ENCODE results near the gene COBL.
A peak's percentile ranks its signal among the peaks of the same experiment; 100 is the strongest.

COBL gene

GRCh38 chr7:51175992-51176388, 140.6 kb downstream of the COBL start:
- no peak for FAIRE-seq

DNA sequence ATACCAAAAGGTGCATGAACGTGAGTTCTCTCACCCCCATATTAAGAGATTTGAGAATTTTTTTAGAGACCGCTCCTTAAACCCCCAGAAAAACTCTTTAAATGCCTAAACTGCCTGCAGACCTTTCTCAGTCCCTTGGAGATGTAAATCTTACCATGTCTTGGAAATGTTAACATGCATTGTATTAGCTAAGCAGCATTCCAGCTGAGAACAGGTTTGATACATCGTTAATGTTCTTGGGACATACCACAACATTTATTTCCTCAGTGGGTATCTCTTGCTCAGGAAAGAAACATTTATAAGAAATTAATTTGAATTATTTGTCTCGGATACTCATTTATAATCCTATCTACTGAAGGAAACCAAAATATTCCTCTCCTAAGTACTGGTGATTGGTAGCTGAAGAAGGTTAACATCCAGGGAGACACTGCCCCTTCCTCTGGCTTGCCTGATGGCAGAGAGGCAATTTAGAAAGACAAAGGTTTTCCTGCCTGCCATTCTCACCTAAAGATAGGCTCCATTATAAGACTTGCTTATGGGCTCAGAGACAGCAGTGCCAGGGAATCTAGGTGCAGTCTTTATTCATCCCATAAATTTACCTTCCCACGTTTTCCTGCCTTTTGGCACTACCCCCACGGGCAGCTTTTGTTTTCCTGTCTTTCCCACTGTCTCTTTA, 141.2 kb downstream of the COBL start:
- no peak for FAIRE-seq

GRCh38 chr7:51165337-51165736, 151.3 kb downstream of the COBL start:
- FAIRE-seq = no peak

GRCh38 chr7:51162724-51163329, 153.8 kb downstream of the COBL start:
- peak; percentile 76 for FAIRE-seq

- no peak for FAIRE-seq
Measured at GRCh38 chr7:51161937-51162336, 154.7 kb downstream of the COBL start.

DNA sequence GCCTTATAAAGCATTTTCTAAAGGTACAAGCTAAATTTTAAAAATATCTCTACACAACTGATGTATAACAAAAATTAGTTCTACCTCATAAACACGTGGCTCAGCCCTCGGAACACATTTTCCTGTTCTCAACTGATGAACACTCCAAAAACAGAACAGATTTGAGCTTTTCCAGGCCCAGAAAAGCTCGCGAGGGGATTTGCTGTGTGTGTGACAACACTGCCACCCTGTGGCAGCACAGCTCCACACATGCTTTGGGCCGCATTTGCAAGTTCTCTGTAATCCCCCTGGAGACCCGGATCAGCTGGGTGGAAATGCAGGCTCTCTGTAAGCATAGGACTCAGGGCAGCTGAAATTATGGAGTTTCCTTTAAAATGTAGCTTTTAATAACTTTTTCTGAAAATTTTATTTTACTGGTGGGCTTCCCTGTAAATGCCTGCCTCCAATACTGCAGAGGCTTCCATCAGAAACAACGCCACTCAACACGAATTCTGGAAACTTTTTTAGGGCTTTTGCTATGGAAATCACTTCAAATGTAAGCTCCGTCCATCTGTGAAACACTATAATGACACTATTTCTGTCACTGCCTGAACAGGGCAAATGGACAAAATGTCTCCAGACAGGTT, 155.5 kb downstream of the COBL start:
- no peak for FAIRE-seq

- FAIRE-seq = no peak
Measured at GRCh38 chr7:51160411-51160810, 156.2 kb downstream of the COBL start.

GRCh38 chr7:51158742-51159445, 157.7 kb downstream of the COBL start:
- no peak for FAIRE-seq

GRCh38 chr7:51158211-51158610, 158.4 kb downstream of the COBL start:
- FAIRE-seq = no peak

DNA sequence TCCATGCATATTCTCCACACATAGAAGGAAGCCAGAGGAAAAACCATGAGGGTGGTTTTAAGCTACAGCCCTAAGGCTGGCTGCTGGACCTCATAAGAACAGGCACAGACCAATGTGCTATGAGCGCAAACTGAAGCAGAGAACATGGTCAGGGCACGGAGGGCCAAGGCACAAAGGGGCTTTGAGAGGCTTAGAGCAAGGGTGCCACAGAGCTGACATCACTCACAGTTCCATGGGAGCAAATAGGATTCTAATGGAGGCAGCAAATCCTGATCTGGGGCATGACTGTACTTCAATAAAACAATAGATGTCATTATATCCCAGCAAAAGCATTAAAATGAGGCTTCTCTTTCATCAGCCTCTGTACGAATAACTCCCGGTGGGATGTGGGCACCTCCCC, 162.4 kb downstream of the COBL start:
- FAIRE-seq = no peak

DNA sequence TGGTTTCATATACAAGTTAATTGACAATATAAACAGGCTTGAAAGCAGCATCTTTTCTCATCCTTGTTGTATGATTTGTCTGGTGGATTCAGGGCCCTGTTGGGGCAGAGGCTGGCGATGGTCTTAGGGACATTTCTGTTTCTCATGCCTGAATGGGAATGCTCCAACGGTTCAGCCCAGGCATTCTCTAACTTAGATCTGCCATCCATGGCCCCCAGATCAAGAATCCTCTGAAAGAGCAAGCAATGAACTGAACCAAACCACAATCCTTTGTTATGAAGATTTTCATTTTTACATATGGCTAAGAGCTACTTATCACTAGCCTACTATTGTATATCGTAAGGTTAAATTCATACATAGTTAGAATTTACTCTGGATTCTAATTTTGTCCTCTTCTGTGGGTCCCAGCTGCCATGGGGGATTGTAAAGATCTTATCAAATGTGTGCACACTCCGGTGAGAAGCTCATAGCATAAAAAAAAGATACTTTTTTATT, 163.9 kb downstream of the COBL start:
- FAIRE-seq = no peak

- FAIRE-seq = no peak
Measured at GRCh38 chr7:51151455-51151854, 165.2 kb downstream of the COBL start.

DNA sequence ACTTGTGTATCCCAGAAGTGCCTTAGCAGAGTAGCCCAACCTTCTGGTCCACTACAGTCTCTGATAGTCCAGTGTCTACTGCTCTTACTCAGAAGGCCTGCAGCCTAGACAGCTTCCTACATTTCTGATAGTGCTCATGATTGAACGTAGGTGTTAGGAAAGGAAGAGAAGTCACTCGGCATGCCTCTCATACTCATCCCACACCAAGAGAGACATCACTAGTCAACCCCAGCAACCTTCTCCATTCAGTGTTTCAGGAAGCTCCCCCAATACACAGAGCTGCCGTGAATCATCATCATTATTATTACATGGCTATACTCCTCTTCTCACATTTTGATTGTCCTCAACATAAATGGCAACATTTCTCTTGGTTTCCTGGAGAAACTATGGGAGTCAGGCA, 166.4 kb downstream of the COBL start:
- FAIRE-seq = no peak

DNA sequence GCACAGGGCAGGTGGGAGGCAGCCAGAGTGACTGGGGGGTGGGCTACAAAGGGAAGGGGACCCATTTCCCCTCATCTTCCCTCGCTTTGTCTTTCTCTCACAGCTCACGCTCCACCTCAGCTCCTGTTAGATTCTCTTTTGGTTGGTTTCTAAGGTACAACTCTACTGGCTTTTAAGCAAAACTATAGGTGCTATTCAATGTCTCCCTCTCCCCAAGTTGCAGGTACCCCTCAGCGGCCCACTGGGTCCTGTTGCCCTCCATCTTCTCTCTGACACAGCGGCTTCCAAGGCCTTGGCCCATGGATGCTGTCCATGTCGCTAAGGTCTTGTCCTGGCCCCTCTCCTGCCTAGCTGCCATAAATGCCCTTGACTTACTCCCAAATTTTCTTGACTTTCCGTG, 168.4 kb downstream of the COBL start:
- no peak for FAIRE-seq

GRCh38 chr7:51146816-51147586, 169.6 kb downstream of the COBL start:
- no peak for FAIRE-seq

DNA sequence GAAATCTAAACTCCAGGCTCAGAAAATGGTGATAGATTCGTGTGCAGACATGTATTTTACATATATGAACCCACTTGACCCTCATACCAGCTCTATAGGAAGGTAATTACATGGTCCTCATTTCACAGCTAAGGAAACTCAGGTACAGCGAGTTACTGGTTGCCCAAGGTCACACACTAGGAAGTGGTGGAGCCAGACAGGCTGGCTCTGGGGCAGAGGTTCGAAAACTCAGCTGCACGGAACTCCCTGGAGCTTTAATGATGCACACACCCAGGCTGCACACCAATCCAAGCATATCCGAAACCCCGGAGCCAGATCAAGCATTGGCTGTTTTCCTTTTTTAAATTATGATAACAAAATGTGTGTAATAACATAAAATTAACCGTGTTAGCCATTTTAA, 172.4 kb downstream of the COBL start:
- no peak for FAIRE-seq

GRCh38 chr7:51142741-51143385, 173.7 kb downstream of the COBL start:
- FAIRE-seq = no peak

GRCh38 chr7:51141451-51142003, 175.1 kb downstream of the COBL start:
- FAIRE-seq = peak; percentile 86

DNA sequence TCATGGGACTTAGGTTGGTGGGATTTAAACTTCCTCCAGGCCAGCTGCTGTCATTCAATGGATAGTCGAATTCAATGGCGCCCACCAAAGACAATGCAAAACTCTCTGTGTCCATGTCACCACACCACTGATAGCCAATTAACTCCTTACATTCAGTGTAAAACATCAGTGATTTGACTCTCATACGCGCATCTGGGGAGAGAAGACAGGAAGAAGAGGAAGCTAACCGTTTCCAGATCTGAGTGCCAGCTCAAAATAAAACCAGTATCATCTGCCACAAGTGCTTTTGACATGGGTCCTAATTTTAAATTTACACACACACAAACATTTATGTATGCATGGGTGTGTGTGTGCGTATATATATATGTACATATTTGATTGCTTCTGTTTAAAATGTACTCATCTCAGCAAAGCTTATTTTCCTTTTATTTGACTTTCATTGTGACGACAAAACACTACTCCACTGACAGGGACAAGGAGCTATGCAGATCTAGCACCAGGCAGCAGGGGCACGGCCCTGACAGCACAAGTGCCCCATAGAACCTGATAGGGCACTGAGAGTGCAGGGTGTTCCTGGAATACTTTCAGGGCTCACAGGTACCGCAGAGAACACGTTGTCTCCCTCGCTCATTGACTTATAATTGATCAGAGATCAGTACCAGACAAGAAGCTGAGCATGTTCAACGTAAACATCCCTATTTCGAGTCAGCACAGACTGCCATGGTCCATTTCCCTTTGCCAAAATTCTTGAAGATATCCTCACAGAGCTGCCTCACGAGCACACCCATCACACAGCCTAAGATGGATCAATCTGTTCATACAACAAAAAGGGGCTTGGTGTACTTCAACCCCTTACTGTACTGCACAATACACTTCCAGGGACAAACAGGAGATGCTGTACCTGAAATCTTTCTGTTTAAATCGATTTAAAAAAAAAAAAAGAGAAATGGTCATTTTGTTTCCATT, 176.1 kb downstream of the COBL start:
- no peak for FAIRE-seq

GRCh38 chr7:51139796-51140195, 176.8 kb downstream of the COBL start:
- no peak for FAIRE-seq
